HCT116 (cell line): ENCODE data around the gene GNPDA2. TPM values are rescaled to one million over a fixed set of nuclear protein-coding genes. Genes with fewer than 3 reads are reported as not detected.

ENCODE experiments used
- ATAC-seq: fragments of 200-7000 bp; cut with Tn5 transposase; 2 replicates; pipeline ENCODE4 v1.9.1; 2020; ENCODE audit warnings: mild to moderate bottlenecking, moderate library complexity
- BruUV-seq: library from RNA; stranded (reverse); fragments of 400-500 nt; replicated peaks from 2 replicates; lab custom pipeline; 2021; lab: Mats Ljungman, UMichigan
- CTCF ChIA-PET: fragments of 300-600 bp; sonication (Branson Sonifier 250); formaldehyde crosslinking; loops from one replicate; lab custom pipeline; 2021; ENCODE audit warnings: antibody characterized with exemption; lab: Charles Lee
- POLR2A ChIA-PET: fragments of 300-600, 350-600 bp; sonication (Branson Sonifier 250); formaldehyde crosslinking; loops from one replicate; lab custom pipeline; 2021; ENCODE audit warnings: antibody characterized with exemption; lab: Charles Lee
- RAD21 ChIA-PET, 2 experiments: fragments of 300-600 bp; sonication (Branson Sonifier 250); formaldehyde crosslinking; loops; one replicate each; lab custom pipeline; 2023; ENCODE audit warnings: low total read pairs in 2 of 2; ENCODE audit not compliant: uncharacterized antibody in 2 of 2, unreplicated experiment in 2 of 2, low non-redundant PET in 1 of 2; lab: Charles Lee
- DNase-seq: peaks from one replicate; pipeline ENCODE4 v3.0.0-alpha.2; 2010; ENCODE audit warnings: low read depth, low spot score
- H2AFZ ChIP-seq: fragments of 200-600 bp; shearing (Covaris generic), sonication (generic); 2 replicates; pipeline ENCODE4 v1.6.1; 2017; ENCODE audit warnings: low read depth, mixed run types, mixed read lengths, antibody characterized with exemption, low read length; ENCODE audit not compliant: poor library complexity, severe bottlenecking
- H3K27ac ChIP-seq: 2 replicates; pipeline ENCODE4 v1.5.1; 2012; ENCODE audit warnings: low read depth, low read length
- H3K27me3 ChIP-seq: fragments of 200-600 bp; sonication (generic); 2 replicates; pipeline ENCODE4 v1.6.1; 2016; ENCODE audit warnings: mixed run types, low read length, mixed read lengths; ENCODE audit not compliant: insufficient read depth
- H3K36me3 ChIP-seq, 2 experiments: fragments of 200-500 bp in 1 of 2; fragments of 200-600 bp in 1 of 2; sonication (Bioruptor generic) in 1 of 2; sonication (generic) in 1 of 2; 2 replicates each; pipeline versions ENCODE4 v1.5.1 to v1.6.1; 2014 to 2016; ENCODE audit warnings: low read length in 2 of 2, inconsistent platforms in 1 of 2, mixed read lengths in 1 of 2, mixed run types in 1 of 2; ENCODE audit not compliant: insufficient read depth in 2 of 2, control insufficient read depth in 1 of 2
- H3K4me1 ChIP-seq, 2 experiments: fragments of 200-600 bp in 1 of 2; sonication (generic) in 1 of 2; 2 replicates each; pipeline versions ENCODE4 v1.5.1 to v1.6.1; 2012 to 2017; ENCODE audit warnings: low read length in 2 of 2, inconsistent platforms in 1 of 2, mild to moderate bottlenecking in 1 of 2, mixed read lengths in 1 of 2, mixed run types in 1 of 2, moderate library complexity in 1 of 2; ENCODE audit not compliant: insufficient read depth in 2 of 2, control insufficient read depth in 1 of 2
- H3K4me2 ChIP-seq: fragments of 200-600 bp; sonication (generic); 2 replicates; pipeline ENCODE4 v1.6.1; 2017; ENCODE audit warnings: mixed run types, low read length, mixed read lengths
- H3K4me3 ChIP-seq, 2 experiments: fragments of 200-600 bp in 1 of 2; sonication (generic) in 1 of 2; replicated peaks in 1 of 2; 2 replicates each; pipeline ENCODE4 v1.5.1; 2011 to 2016; ENCODE audit warnings: low read length in 2 of 2, control low read depth in 1 of 2, low read depth in 1 of 2, mild to moderate bottlenecking in 1 of 2, mixed read lengths in 1 of 2, mixed run types in 1 of 2
- H3K79me2 ChIP-seq: fragments of 200-600 bp; sonication (generic); 2 replicates; pipeline ENCODE4 v1.6.1; 2017; ENCODE audit warnings: mild to moderate bottlenecking, mixed run types, low read length, moderate library complexity, mixed read lengths; ENCODE audit not compliant: insufficient read depth
- H3K9ac ChIP-seq: fragments of 200-600 bp; sonication (generic); 2 replicates; pipeline ENCODE4 v1.6.1; 2016; ENCODE audit warnings: low read length, mixed read lengths
- H3K9me2 ChIP-seq: fragments of 200-600 bp; sonication (generic), shearing (Covaris generic); 2 replicates; pipeline ENCODE4 v1.6.1; 2017; ENCODE audit warnings: mixed run types, mild to moderate bottlenecking, moderate library complexity; ENCODE audit not compliant: insufficient read depth
- H3K9me3 ChIP-seq, 2 experiments: fragments of 200-500 bp in 1 of 2; fragments of 200-600 bp in 1 of 2; sonication (Bioruptor generic) in 1 of 2; sonication (generic) in 1 of 2; 2 replicates each; pipeline ENCODE4 v1.6.1; 2014 to 2017; ENCODE audit warnings: low read length in 2 of 2, mixed read lengths in 2 of 2, inconsistent platforms in 1 of 2, low read depth in 1 of 2, mild to moderate bottlenecking in 1 of 2, mixed run types in 1 of 2, moderate library complexity in 1 of 2; ENCODE audit not compliant: control insufficient read depth in 1 of 2, insufficient read depth in 1 of 2
- H4K20me1 ChIP-seq: fragments of 200-600 bp; sonication (generic), shearing (Covaris generic); 2 replicates; pipeline ENCODE4 v1.6.1; 2017; ENCODE audit warnings: mixed run types, mild to moderate bottlenecking, moderate library complexity; ENCODE audit not compliant: insufficient read depth
- SRF ChIP-seq: IDR thresholded peaks from 2 replicates; pipeline ENCODE4 v1.6.1; 2012; ENCODE audit warnings: low read depth
- intact Hi-C: fragments of 100-400 bp; cut with micrococcal nuclease; formaldehyde crosslinking; loops from 2 replicates; pipeline ENCODE4 v1.10.0; 2022
- total RNA-seq: library from RNA; stranded (reverse); gene quantifications from one replicate; pipeline ENCODE4 v1.2.1, GENCODE V29; 2021; ENCODE audit not compliant: unreplicated experiment
- TF ChIP-seq, protein P1 (sequence below), 3 experiments: fragments of 200-600 bp in 1 of 3; sonication (generic) in 1 of 3; IDR thresholded peaks in 2 of 3; conservative IDR thresholded peaks in 1 of 3; 2 replicates each; pipeline ENCODE4 v1.5.1; 2012 to 2017; ENCODE audit warnings: low read depth in 2 of 3, low read length in 2 of 3, antibody characterized with exemption in 1 of 3, borderline replicate concordance in 1 of 3, control low read depth in 1 of 3, mild to moderate bottlenecking in 1 of 3, mixed read lengths in 1 of 3, mixed run types in 1 of 3, moderate library complexity in 1 of 3; ENCODE audit not compliant: insufficient read depth in 1 of 3
- TF ChIP-seq, protein P2 (sequence below): IDR thresholded peaks from 2 replicates; pipeline ENCODE4 v1.6.1; 2012; ENCODE audit warnings: low read depth
- TF ChIP-seq, protein P3 (sequence below): IDR thresholded peaks from 2 replicates; pipeline ENCODE4 v1.6.1; 2012

Gene GNPDA2
- total RNA-seq, 1 experiment from 2014 or later, result 15.8 TPM

DNA sequence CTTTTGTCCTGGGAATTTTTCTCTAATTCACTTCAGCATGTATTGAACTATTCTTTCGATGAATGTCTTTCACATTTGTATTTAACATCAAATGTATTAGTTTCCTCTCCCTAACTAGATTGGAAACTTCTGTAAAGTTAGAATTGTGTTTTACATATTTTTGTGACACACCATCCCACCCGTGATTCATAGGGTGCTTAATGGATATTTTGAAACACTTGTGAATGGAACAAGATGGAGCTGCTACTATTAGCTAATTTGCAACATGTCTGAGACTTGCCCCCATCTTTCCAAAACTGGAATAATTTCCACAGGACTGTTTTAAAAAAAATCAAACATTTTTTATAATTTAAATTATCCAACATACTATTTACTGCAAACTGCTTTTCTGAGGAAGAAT lies 30.2 kb upstream of the GNPDA2 start (continued):
- TF ChIP-seq, protein P1, sequence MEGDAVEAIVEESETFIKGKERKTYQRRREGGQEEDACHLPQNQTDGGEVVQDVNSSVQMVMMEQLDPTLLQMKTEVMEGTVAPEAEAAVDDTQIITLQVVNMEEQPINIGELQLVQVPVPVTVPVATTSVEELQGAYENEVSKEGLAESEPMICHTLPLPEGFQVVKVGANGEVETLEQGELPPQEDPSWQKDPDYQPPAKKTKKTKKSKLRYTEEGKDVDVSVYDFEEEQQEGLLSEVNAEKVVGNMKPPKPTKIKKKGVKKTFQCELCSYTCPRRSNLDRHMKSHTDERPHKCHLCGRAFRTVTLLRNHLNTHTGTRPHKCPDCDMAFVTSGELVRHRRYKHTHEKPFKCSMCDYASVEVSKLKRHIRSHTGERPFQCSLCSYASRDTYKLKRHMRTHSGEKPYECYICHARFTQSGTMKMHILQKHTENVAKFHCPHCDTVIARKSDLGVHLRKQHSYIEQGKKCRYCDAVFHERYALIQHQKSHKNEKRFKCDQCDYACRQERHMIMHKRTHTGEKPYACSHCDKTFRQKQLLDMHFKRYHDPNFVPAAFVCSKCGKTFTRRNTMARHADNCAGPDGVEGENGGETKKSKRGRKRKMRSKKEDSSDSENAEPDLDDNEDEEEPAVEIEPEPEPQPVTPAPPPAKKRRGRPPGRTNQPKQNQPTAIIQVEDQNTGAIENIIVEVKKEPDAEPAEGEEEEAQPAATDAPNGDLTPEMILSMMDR (IDR thresholded peaks at IDR 0.05 in 2 of 3, conservative IDR thresholded peaks at IDR 0.05 in 1 of 3; ENCODE audit: borderline replicate concordance in 1 of 3, insufficient read depth in 1 of 3, low read depth in 2 of 3, low read length in 2 of 3), result no peak

DNA sequence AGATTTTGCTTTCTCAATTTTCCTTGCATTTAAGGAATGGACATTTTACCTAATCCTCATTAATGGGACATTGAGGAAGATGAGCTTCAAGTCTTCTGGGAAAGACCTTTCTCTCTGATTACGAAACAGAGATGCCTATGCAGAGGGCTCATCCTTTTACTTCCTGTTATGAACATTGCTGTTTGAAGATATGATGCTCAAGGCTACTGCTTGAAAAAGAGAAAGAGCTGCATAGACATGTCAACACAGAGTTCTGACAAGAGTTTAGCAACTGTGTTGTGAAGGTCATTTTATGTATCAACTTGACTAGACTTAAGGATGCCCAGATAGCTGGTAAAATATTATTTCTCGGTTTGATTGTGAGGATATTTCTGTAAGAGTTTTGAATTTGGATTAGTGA lies 13.8 kb upstream of the GNPDA2 start:
- no peak for DNase-seq
- TF ChIP-seq, protein P1 (IDR thresholded peaks at IDR 0.05 in 2 of 3, conservative IDR thresholded peaks at IDR 0.05 in 1 of 3; ENCODE audit: borderline replicate concordance in 1 of 3, insufficient read depth in 1 of 3, low read depth in 2 of 3, low read length in 2 of 3), result no peak
- no peak for TF ChIP-seq SRF
- TF ChIP-seq, protein P2, sequence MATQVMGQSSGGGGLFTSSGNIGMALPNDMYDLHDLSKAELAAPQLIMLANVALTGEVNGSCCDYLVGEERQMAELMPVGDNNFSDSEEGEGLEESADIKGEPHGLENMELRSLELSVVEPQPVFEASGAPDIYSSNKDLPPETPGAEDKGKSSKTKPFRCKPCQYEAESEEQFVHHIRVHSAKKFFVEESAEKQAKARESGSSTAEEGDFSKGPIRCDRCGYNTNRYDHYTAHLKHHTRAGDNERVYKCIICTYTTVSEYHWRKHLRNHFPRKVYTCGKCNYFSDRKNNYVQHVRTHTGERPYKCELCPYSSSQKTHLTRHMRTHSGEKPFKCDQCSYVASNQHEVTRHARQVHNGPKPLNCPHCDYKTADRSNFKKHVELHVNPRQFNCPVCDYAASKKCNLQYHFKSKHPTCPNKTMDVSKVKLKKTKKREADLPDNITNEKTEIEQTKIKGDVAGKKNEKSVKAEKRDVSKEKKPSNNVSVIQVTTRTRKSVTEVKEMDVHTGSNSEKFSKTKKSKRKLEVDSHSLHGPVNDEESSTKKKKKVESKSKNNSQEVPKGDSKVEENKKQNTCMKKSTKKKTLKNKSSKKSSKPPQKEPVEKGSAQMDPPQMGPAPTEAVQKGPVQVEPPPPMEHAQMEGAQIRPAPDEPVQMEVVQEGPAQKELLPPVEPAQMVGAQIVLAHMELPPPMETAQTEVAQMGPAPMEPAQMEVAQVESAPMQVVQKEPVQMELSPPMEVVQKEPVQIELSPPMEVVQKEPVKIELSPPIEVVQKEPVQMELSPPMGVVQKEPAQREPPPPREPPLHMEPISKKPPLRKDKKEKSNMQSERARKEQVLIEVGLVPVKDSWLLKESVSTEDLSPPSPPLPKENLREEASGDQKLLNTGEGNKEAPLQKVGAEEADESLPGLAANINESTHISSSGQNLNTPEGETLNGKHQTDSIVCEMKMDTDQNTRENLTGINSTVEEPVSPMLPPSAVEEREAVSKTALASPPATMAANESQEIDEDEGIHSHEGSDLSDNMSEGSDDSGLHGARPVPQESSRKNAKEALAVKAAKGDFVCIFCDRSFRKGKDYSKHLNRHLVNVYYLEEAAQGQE, result no peak
- TF ChIP-seq, protein P3, sequence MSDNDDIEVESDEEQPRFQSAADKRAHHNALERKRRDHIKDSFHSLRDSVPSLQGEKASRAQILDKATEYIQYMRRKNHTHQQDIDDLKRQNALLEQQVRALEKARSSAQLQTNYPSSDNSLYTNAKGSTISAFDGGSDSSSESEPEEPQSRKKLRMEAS, result no peak
- POLR2A ChIA-PET, result no interaction called here

More for the DNA sequence above, 13.8 kb upstream of the GNPDA2 start:
- H3K4me2 ChIP-seq, result no peak overlapping the region
- BruUV-seq, result no TSS peak
- no peak overlapping the region for H3K4me3 ChIP-seq
- H3K9ac ChIP-seq, result no peak overlapping the region
- intact Hi-C loops, result no loop called here
- ChIA-PET CTCF (no interaction called here), RAD21 (no interaction called here)
- no peaks in the 10 kb centered on the region for H4K20me1 ChIP-seq
- H3K36me3 ChIP-seq, result no peaks in the 10 kb centered on the region
- no peak for ATAC-seq
- H2AFZ ChIP-seq, result no peak overlapping the region
- no peaks in the 10 kb centered on the region; the same call in 1 of the 2 replicates for H3K27me3 ChIP-seq
- no peaks in the 10 kb centered on the region for H3K79me2 ChIP-seq
- no peaks in the 10 kb centered on the region for H3K9me3 ChIP-seq
- no peaks in the 10 kb centered on the region for H3K9me2 ChIP-seq
- H3K27ac ChIP-seq, result no peak overlapping the region
- H3K4me1 ChIP-seq, result no peaks in the 10 kb centered on the region
